ENCODE measurements around the gene NLGN3.
A peak's percentile ranks its signal among the peaks of the same experiment; 100 is the strongest.

The NLGN3 gene

GRCh38 chrX:71144651-71145050 lies at the start of gene NLGN3:
TSS of gene NLGN3 (plus strand) at chrX:71144841. CDS start at chrX:71147750, 2,909 bp downstream.
- DNase-seq (ENCODE audit: low spot score): no peak

GRCh38 chrX:71095033-71095432 lies 49.6 kb upstream of the NLGN3 start:
- DNase-seq (ENCODE audit: low spot score): no peak

- peak; percentile 89 for DNase-seq (ENCODE audit: low spot score)
Measured at GRCh38 chrX:71095555-71095980, 49.1 kb upstream of the NLGN3 start, which contains the start of gene FOXO4. TSS of gene FOXO4 (plus strand) at chrX:71095851. CDS start at chrX:71096529, 678 bp downstream.

GRCh38 chrX:71095981-71096759 lies 48.5 kb upstream of the NLGN3 start:
- DNase-seq (ENCODE audit: low spot score): peak; percentile 59

GRCh38 chrX:71096760-71097032 lies 47.9 kb upstream of the NLGN3 start:
- DNase-seq (ENCODE audit: low spot score): no peak

GRCh38 chrX:71098302-71098701 lies 46.3 kb upstream of the NLGN3 start:
- DNase-seq (ENCODE audit: low spot score): peak; percentile 77

GRCh38 chrX:71098951-71099506 lies 45.6 kb upstream of the NLGN3 start:
- no peak for DNase-seq (ENCODE audit: low spot score)

- DNase-seq (ENCODE audit: low spot score): no peak
Measured at GRCh38 chrX:71099736-71100135, 44.9 kb upstream of the NLGN3 start.

- no peak for DNase-seq (ENCODE audit: low spot score)
Measured at GRCh38 chrX:71100581-71101505, 43.8 kb upstream of the NLGN3 start.

- no peak for DNase-seq (ENCODE audit: low spot score)
Measured at GRCh38 chrX:71102292-71102691, 42.3 kb upstream of the NLGN3 start.

GRCh38 chrX:71103110-71103983 lies 41.3 kb upstream of the NLGN3 start:
- peak; percentile 51 for DNase-seq (ENCODE audit: low spot score)

- no peak for DNase-seq (ENCODE audit: low spot score)
Measured at GRCh38 chrX:71105628-71106027, 39.0 kb upstream of the NLGN3 start.

GRCh38 chrX:71106427-71106826 lies 38.2 kb upstream of the NLGN3 start, which contains the start of gene CXorf65:
TSS of gene CXorf65 (minus strand) at chrX:71106740. CDS start at chrX:71106556, 184 bp downstream.
- peak; percentile 46 for DNase-seq (ENCODE audit: low spot score)

GRCh38 chrX:71107245-71107644 lies 37.4 kb upstream of the NLGN3 start:
- no peak for DNase-seq (ENCODE audit: low spot score)

- peak; percentile 30 for DNase-seq (ENCODE audit: low spot score)
Measured at GRCh38 chrX:71107762-71108360, 36.8 kb upstream of the NLGN3 start.

GRCh38 chrX:71109051-71109450 lies 35.6 kb upstream of the NLGN3 start:
- DNase-seq (ENCODE audit: low spot score): no peak

GRCh38 chrX:71111141-71111843 lies 33.3 kb upstream of the NLGN3 start, which contains the start of gene IL2RG:
TSS of gene IL2RG (minus strand) at chrX:71111577. CDS start at chrX:71111539, 38 bp downstream.
- DNase-seq (ENCODE audit: low spot score): peak; percentile 88

GRCh38 chrX:71111921-71112431 lies 32.7 kb upstream of the NLGN3 start:
- peak; percentile 56 for DNase-seq (ENCODE audit: low spot score)

GRCh38 chrX:71117358-71117757 lies 27.3 kb upstream of the NLGN3 start:
- DNase-seq (ENCODE audit: low spot score): no peak

Data from CD4-positive, alpha-beta T cell treated with Interleukin-15 for 4 hours (primary cell).